GM18873 (cell line): ENCODE measurements around the gene SF1.

Experiments
- ATAC-seq: cut with Tn5 transposase; IDR thresholded peaks from one replicate; pipeline ENCODE4 v1.9.1; 2021; ENCODE audit warnings: mild to moderate bottlenecking, moderate library complexity, moderate number of reproducible peaks; ENCODE audit not compliant: unreplicated experiment, low FRiP score

The SF1 gene

GRCh38 chr11:64762674-64763525 lies 15.4 kb downstream of the SF1 start:
- no peak for ATAC-seq

- no peak for ATAC-seq
Measured at GRCh38 chr11:64762277-64762673, 16.1 kb downstream of the SF1 start.

GRCh38 chr11:64760759-64761420 lies 17.5 kb downstream of the SF1 start:
- no peak for ATAC-seq

- ATAC-seq, result no peak
Measured at GRCh38 chr11:64759722-64760719, 18.3 kb downstream of the SF1 start, which contains the start of gene PYGM. Gene PYGM (minus strand): TSS chr11:64759974. CDS start chr11:64759898, 76 bp downstream.

GRCh38 chr11:64759131-64759721 lies 19.1 kb downstream of the SF1 start:
- ATAC-seq, result no peak

- ATAC-seq, result no peak
Measured at GRCh38 chr11:64758330-64759079, 19.8 kb downstream of the SF1 start.

- ATAC-seq, result no peak
Measured at GRCh38 chr11:64757549-64758329, 20.6 kb downstream of the SF1 start.

GRCh38 chr11:64755681-64756361 lies 22.5 kb downstream of the SF1 start:
- no peak for ATAC-seq

- no peak for ATAC-seq
Measured at GRCh38 chr11:64754919-64755662, 23.3 kb downstream of the SF1 start.

GRCh38 chr11:64754124-64754918 lies 24.0 kb downstream of the SF1 start:
- ATAC-seq, result no peak

GRCh38 chr11:64753380-64754123 lies 24.8 kb downstream of the SF1 start:
- no peak for ATAC-seq

- ATAC-seq, result no peak
Measured at GRCh38 chr11:64753019-64753379, 25.3 kb downstream of the SF1 start.

GRCh38 chr11:64752175-64752970 lies 26.0 kb downstream of the SF1 start:
- ATAC-seq, result no peak

GRCh38 chr11:64751580-64751979 lies 26.8 kb downstream of the SF1 start:
- ATAC-seq, result no peak

GRCh38 chr11:64751136-64751535 lies 27.2 kb downstream of the SF1 start:
- ATAC-seq, result no peak
